MM.1S (cell line): ENCODE results near the gene TARBP2.

Experiments
- CTCF ChIP-seq: fragments of 300-600 bp; sonication (generic); IDR thresholded peaks from 2 replicates; pipeline ENCODE4 v1.5.1; 2016; ENCODE audit warnings: antibody characterized with exemption, low read length, mixed read lengths
- EZH2phosphoT487 ChIP-seq: fragments of 300-600 bp; sonication (generic); IDR thresholded peaks from 2 replicates; pipeline ENCODE4 v1.6.1; 2018; ENCODE audit warnings: antibody characterized with exemption, low read length

- TF ChIP-seq CTCF (no peak), EZH2phosphoT487 (no peak)
Measured at GRCh38 chr12:53461591-53461990, 39.5 kb upstream of the TARBP2 start.
